Nephron progenitor cell (in vitro differentiated cells): Measurements from ENCODE around the gene RASL11B.
"Not testable (repeated sequence)": the region's sequence is repeated elsewhere in the genome, so short reads cannot be mapped to it uniquely, and the experiment has no call there.

Source experiments
- DNase-seq: peaks from one replicate; pipeline ENCODE4 v3.0.0; 2021
- H3K27ac Mint-ChIP-seq: 2 replicates; pipeline ENCODE4 v1.8.0; 2021; ENCODE audit warnings: mild to moderate bottlenecking, moderate library complexity, mixed read lengths
- H3K27me3 Mint-ChIP-seq: 2 replicates; pipeline ENCODE4 v1.8.0; 2021; ENCODE audit warnings: mild to moderate bottlenecking, low read depth, mixed read lengths; ENCODE audit not compliant: poor library complexity
- H3K36me3 Mint-ChIP-seq: 2 replicates; pipeline ENCODE4 v1.8.0; 2021; ENCODE audit warnings: low read depth, mixed read lengths
- H3K4me1 Mint-ChIP-seq: 2 replicates; pipeline ENCODE4 v1.8.0; 2021; ENCODE audit warnings: mixed read lengths
- H3K4me3 Mint-ChIP-seq: 2 replicates; pipeline ENCODE4 v1.8.0; 2021; ENCODE audit warnings: mild to moderate bottlenecking, moderate library complexity, mixed read lengths
- H3K9me3 Mint-ChIP-seq: 2 replicates; pipeline ENCODE4 v1.8.0; 2021; ENCODE audit warnings: mild to moderate bottlenecking, moderate library complexity, mixed read lengths
- TF ChIP-seq, protein P1 (sequence below): fragments of 200-600 bp; sonication (generic); IDR thresholded peaks from 2 replicates; pipeline ENCODE4 v1.5.0; 2021; ENCODE audit warnings: antibody characterized with exemption

The RASL11B gene

DNA sequence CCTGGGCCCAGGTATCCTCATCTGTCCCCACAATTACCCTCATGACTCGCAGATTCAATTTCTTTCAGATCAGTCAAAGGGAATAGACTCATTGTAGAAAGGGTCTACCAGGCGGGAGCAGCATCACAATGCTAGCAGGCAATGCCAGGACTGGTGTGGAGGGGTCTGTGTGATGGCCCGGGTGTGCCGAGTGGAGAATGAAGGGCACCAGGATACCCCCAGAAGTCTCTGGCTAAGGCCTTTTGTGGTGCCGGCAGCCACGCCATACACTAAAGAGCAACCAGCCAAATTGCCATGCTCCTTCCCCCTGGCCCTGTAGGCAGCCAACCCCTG, 37.9 kb upstream of the RASL11B start:
- H3K4me1 Mint-ChIP-seq, result peaks cover 29% of the 10 kb centered on the region
- peak overlapping the region; percentile 83 for H3K27ac Mint-ChIP-seq
- H3K27me3 Mint-ChIP-seq, result peaks cover 3% of the 10 kb centered on the region

GRCh38 chr4:52824603-52825459, 37.3 kb upstream of the RASL11B start:
- H3K4me3 Mint-ChIP-seq, result no peak overlapping the region
- peak overlapping the region; percentile 83 for H3K27ac Mint-ChIP-seq
- TF ChIP-seq, protein P1, sequence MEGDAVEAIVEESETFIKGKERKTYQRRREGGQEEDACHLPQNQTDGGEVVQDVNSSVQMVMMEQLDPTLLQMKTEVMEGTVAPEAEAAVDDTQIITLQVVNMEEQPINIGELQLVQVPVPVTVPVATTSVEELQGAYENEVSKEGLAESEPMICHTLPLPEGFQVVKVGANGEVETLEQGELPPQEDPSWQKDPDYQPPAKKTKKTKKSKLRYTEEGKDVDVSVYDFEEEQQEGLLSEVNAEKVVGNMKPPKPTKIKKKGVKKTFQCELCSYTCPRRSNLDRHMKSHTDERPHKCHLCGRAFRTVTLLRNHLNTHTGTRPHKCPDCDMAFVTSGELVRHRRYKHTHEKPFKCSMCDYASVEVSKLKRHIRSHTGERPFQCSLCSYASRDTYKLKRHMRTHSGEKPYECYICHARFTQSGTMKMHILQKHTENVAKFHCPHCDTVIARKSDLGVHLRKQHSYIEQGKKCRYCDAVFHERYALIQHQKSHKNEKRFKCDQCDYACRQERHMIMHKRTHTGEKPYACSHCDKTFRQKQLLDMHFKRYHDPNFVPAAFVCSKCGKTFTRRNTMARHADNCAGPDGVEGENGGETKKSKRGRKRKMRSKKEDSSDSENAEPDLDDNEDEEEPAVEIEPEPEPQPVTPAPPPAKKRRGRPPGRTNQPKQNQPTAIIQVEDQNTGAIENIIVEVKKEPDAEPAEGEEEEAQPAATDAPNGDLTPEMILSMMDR, result no peak
- H3K27me3 Mint-ChIP-seq, result peaks cover 3% of the 10 kb centered on the region
- peak; percentile 45 for DNase-seq
- H3K9me3 Mint-ChIP-seq, result peaks cover 6% of the 10 kb centered on the region
- no peaks in the 10 kb centered on the region for H3K36me3 Mint-ChIP-seq
- H3K4me1 Mint-ChIP-seq, result peaks cover 29% of the 10 kb centered on the region

More for the DNA sequence above, 37.9 kb upstream of the RASL11B start:
- peaks cover 6% of the 10 kb centered on the region for H3K9me3 Mint-ChIP-seq
- TF ChIP-seq, protein P1, result no peak
- DNase-seq, result no peak
- H3K36me3 Mint-ChIP-seq, result no peaks in the 10 kb centered on the region
- H3K4me3 Mint-ChIP-seq, result no peak overlapping the region

DNA sequence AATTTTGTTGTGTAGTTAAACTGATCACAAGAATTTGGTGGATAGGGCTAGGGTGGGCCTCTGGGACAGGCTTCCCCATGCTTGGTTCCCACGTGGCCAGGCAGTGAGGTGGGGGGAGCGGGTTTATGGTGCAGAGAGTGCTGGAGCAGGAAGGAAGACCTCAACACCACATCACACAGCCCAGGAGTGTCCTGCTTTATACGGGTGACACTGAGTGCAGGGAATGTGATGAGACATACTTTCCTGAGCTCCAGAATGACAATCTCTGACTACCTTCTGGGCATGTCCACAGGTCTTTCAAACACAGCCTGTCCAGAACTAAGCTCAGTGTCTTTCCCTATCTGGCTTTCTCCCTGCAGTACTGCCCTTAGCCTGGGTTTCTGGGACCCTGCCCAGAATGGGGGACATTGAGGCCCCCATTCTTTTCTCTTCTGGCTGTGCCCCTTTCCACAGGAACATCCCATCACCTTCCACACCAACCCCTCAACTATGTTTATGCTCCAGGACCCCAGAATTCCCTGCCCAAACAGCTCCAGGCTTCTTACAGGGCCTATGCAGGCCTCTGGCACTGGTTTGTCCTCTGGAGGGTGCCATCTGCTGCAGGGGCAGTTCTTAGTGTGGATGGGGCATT, 36.5 kb upstream of the RASL11B start:
- H3K4me3 Mint-ChIP-seq, result no peak overlapping the region
- no peaks in the 10 kb centered on the region for H3K36me3 Mint-ChIP-seq
- no peak for DNase-seq
- peaks cover 29% of the 10 kb centered on the region for H3K4me1 Mint-ChIP-seq
- TF ChIP-seq, protein P1, result no peak
- H3K9me3 Mint-ChIP-seq, result peaks cover 6% of the 10 kb centered on the region
- no peak overlapping the region for H3K27ac Mint-ChIP-seq
- peaks cover 3% of the 10 kb centered on the region for H3K27me3 Mint-ChIP-seq

GRCh38 chr4:52833941-52834525, 28.1 kb upstream of the RASL11B start:
- TF ChIP-seq, protein P1, result no peak
- no peak for DNase-seq
- Mint-ChIP-seq H3K4me3 (no peak overlapping the region), H3K27me3 (peaks cover 7% of the 10 kb centered on the region), H3K36me3 (no peaks in the 10 kb centered on the region), H3K9me3 (no peaks in the 10 kb centered on the region), H3K4me1 (peaks cover 18% of the 10 kb centered on the region), H3K27ac (no peak overlapping the region)

GRCh38 chr4:52834641-52835456, 27.3 kb upstream of the RASL11B start:
- H3K4me1 Mint-ChIP-seq, result peaks cover 26% of the 10 kb centered on the region
- H3K27me3 Mint-ChIP-seq, H3K9me3 Mint-ChIP-seq, H3K4me3 Mint-ChIP-seq, DNase-seq, H3K27ac Mint-ChIP-seq, H3K36me3 Mint-ChIP-seq: not testable (repeated sequence)

- no peak overlapping the region for H3K4me3 Mint-ChIP-seq
- no peak for DNase-seq
- H3K27ac Mint-ChIP-seq, result no peak overlapping the region
- no peaks in the 10 kb centered on the region for H3K36me3 Mint-ChIP-seq
- peaks cover 7% of the 10 kb centered on the region for H3K27me3 Mint-ChIP-seq
- TF ChIP-seq, protein P1, result no peak
- H3K4me1 Mint-ChIP-seq, result peaks cover 39% of the 10 kb centered on the region
- no peaks in the 10 kb centered on the region for H3K9me3 Mint-ChIP-seq
Measured at GRCh38 chr4:52836120-52836519, 26.0 kb upstream of the RASL11B start.
